Fibroblast of skin of left quadriceps (primary cell): ENCODE measurements around the gene MIEF1.
"Not testable (repeated sequence)": the region's sequence is repeated elsewhere in the genome, so short reads cannot be mapped to it uniquely, and the experiment has no call there.

Experiments used
- DNase-seq, 2 experiments: peaks; one replicate each; pipeline ENCODE4 v3.0.0-alpha.2; 2013; ENCODE audit warnings: low read depth in 2 of 2

The MIEF1 gene

GRCh38 chr22:39489094-39490068, 12.7 kb upstream of the MIEF1 start:
- no peak for DNase-seq

- DNase-seq: peak in 1 of 2 experiments; percentile 12
Observed at GRCh38 chr22:39490135-39490798, 11.8 kb upstream of the MIEF1 start.

- no peak for DNase-seq
Observed at GRCh38 chr22:39490966-39491680, 11.0 kb upstream of the MIEF1 start.

- DNase-seq: no peak
Observed at GRCh38 chr22:39491696-39492095, 10.4 kb upstream of the MIEF1 start.

- no peak for DNase-seq
Observed at GRCh38 chr22:39492186-39492585, 9.9 kb upstream of the MIEF1 start.

GRCh38 chr22:39493759-39494158, 8.3 kb upstream of the MIEF1 start:
- peak in 1 of 2 experiments; percentile 30 for DNase-seq

- DNase-seq: no peak
Observed at GRCh38 chr22:39494471-39495120, 7.5 kb upstream of the MIEF1 start.

GRCh38 chr22:39496131-39496838, 5.8 kb upstream of the MIEF1 start:
- DNase-seq: no peak

- no peak for DNase-seq
Observed at GRCh38 chr22:39497429-39497828, 4.7 kb upstream of the MIEF1 start.

- no peak for DNase-seq
Observed at GRCh38 chr22:39498368-39498767, 3.7 kb upstream of the MIEF1 start.

- DNase-seq: no peak
Observed at GRCh38 chr22:39498802-39499201, 3.3 kb upstream of the MIEF1 start.

- DNase-seq: no peak
Observed at GRCh38 chr22:39500101-39500500, 2.0 kb upstream of the MIEF1 start.

- DNase-seq: no peak
Observed at GRCh38 chr22:39501644-39502108, 414 bp upstream of the MIEF1 start.

- no peak for DNase-seq
Observed at GRCh38 chr22:39502789-39503409, 809 bp downstream of the MIEF1 start.

GRCh38 chr22:39503630-39504029, 1.5 kb downstream of the MIEF1 start:
- no peak for DNase-seq

- no peak for DNase-seq
Observed at GRCh38 chr22:39504071-39504470, 2.0 kb downstream of the MIEF1 start.

- not testable (repeated sequence) for DNase-seq
Observed at GRCh38 chr22:39507021-39507420, 4.9 kb downstream of the MIEF1 start.

GRCh38 chr22:39508393-39508792, 6.3 kb downstream of the MIEF1 start:
- DNase-seq: no peak

- no peak for DNase-seq
Observed at GRCh38 chr22:39510529-39511149, 8.5 kb downstream of the MIEF1 start.

GRCh38 chr22:39511226-39511625, 9.1 kb downstream of the MIEF1 start:
- DNase-seq: no peak
